Measurements from ENCODE around the gene CLDN14.

DNA sequence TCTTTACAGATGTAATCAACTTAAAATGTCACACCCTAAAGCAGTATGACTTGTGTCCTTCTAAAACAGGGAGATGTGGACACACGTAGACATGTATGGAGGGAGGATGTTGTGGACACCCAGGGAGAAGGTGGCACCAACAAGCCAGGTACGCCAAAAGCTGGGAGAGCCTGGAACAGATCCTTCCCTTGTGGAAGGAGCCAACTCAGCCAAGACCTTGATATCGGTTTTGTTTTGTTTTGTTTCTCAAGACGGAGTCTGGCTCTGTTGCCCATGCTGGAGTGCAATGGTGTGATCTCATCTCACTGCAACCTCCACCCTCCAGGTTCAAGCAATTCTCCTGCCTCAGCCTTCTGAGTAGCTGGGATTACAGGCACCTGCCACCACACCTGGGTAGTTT is 49.1 kb downstream of the CLDN14 start:
- TF ChIP-seq, protein P1, sequence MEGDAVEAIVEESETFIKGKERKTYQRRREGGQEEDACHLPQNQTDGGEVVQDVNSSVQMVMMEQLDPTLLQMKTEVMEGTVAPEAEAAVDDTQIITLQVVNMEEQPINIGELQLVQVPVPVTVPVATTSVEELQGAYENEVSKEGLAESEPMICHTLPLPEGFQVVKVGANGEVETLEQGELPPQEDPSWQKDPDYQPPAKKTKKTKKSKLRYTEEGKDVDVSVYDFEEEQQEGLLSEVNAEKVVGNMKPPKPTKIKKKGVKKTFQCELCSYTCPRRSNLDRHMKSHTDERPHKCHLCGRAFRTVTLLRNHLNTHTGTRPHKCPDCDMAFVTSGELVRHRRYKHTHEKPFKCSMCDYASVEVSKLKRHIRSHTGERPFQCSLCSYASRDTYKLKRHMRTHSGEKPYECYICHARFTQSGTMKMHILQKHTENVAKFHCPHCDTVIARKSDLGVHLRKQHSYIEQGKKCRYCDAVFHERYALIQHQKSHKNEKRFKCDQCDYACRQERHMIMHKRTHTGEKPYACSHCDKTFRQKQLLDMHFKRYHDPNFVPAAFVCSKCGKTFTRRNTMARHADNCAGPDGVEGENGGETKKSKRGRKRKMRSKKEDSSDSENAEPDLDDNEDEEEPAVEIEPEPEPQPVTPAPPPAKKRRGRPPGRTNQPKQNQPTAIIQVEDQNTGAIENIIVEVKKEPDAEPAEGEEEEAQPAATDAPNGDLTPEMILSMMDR (IDR thresholded peaks at IDR 0.05) = no peak
- TF ChIP-seq POLR2AphosphoS5 (IDR thresholded peaks at IDR 0.05) (no peak), POLR2A (IDR thresholded peaks at IDR 0.05; ENCODE audit: low read depth) (no peak)

Data from esophagus muscularis mucosa (tissue), 3 donors.